Raji (cell line): ENCODE data around the gene SIRPB1.

Experiments used
- POLR2A ChIP-seq: IDR thresholded peaks from 2 replicates; pipeline ENCODE4 v1.6.1; 2011; ENCODE audit warnings: low read depth, low read length, control low read depth; ENCODE audit not compliant: insufficient read depth

SIRPB1 gene

GRCh38 chr20:1648101-1648500 lies 28.3 kb upstream of the SIRPB1 start:
- no peak for TF ChIP-seq POLR2A

GRCh38 chr20:1646975-1647431 lies 27.2 kb upstream of the SIRPB1 start:
- TF ChIP-seq POLR2A: no peak

- TF ChIP-seq POLR2A: no peak
Measured at GRCh38 chr20:1644101-1644962, 24.5 kb upstream of the SIRPB1 start.

- no peak for TF ChIP-seq POLR2A
Measured at GRCh38 chr20:1637755-1638154, 17.9 kb upstream of the SIRPB1 start.

GRCh38 chr20:1637226-1637625 lies 17.4 kb upstream of the SIRPB1 start:
- no peak for TF ChIP-seq POLR2A

- TF ChIP-seq POLR2A: no peak
Measured at GRCh38 chr20:1636621-1637020, 16.8 kb upstream of the SIRPB1 start.

GRCh38 chr20:1635291-1635979 lies 15.6 kb upstream of the SIRPB1 start:
- TF ChIP-seq POLR2A: no peak

- TF ChIP-seq POLR2A: no peak
Measured at GRCh38 chr20:1633535-1633934, 13.7 kb upstream of the SIRPB1 start.

- TF ChIP-seq POLR2A: no peak
Measured at GRCh38 chr20:1632178-1632577, 12.4 kb upstream of the SIRPB1 start.

GRCh38 chr20:1631309-1632151 lies 11.7 kb upstream of the SIRPB1 start:
- TF ChIP-seq POLR2A: no peak

GRCh38 chr20:1630186-1630585 lies 10.4 kb upstream of the SIRPB1 start:
- no peak for TF ChIP-seq POLR2A

- no peak for TF ChIP-seq POLR2A
Measured at GRCh38 chr20:1629321-1629720, 9.5 kb upstream of the SIRPB1 start.

GRCh38 chr20:1628621-1629020 lies 8.8 kb upstream of the SIRPB1 start:
- TF ChIP-seq POLR2A: no peak

GRCh38 chr20:1627200-1627550 lies 7.4 kb upstream of the SIRPB1 start:
- no peak for TF ChIP-seq POLR2A

- TF ChIP-seq POLR2A: no peak
Measured at GRCh38 chr20:1626528-1627199, 6.9 kb upstream of the SIRPB1 start.
